Measurements from ENCODE around the gene TMCC1.
"Not testable (repeated sequence)": the region's sequence is repeated elsewhere in the genome, so short reads cannot be mapped to it uniquely, and the experiment has no call there.

TMCC1 gene

GRCh38 chr3:129644836-129645235 is 248.7 kb downstream of the TMCC1 start (continued):
- TF ChIP-seq, protein P1, sequence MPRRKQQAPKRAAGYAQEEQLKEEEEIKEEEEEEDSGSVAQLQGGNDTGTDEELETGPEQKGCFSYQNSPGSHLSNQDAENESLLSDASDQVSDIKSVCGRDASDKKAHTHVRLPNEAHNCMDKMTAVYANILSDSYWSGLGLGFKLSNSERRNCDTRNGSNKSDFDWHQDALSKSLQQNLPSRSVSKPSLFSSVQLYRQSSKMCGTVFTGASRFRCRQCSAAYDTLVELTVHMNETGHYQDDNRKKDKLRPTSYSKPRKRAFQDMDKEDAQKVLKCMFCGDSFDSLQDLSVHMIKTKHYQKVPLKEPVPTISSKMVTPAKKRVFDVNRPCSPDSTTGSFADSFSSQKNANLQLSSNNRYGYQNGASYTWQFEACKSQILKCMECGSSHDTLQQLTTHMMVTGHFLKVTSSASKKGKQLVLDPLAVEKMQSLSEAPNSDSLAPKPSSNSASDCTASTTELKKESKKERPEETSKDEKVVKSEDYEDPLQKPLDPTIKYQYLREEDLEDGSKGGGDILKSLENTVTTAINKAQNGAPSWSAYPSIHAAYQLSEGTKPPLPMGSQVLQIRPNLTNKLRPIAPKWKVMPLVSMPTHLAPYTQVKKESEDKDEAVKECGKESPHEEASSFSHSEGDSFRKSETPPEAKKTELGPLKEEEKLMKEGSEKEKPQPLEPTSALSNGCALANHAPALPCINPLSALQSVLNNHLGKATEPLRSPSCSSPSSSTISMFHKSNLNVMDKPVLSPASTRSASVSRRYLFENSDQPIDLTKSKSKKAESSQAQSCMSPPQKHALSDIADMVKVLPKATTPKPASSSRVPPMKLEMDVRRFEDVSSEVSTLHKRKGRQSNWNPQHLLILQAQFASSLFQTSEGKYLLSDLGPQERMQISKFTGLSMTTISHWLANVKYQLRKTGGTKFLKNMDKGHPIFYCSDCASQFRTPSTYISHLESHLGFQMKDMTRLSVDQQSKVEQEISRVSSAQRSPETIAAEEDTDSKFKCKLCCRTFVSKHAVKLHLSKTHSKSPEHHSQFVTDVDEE (CRISPR knock-in tag; IDR thresholded peaks at IDR 0.05) = no peak
- TF ChIP-seq BACH2 (CRISPR knock-in tag; IDR thresholded peaks at IDR 0.05; ENCODE audit: borderline replicate concordance) (no peak), PPARA (CRISPR knock-in tag; IDR thresholded peaks at IDR 0.05; ENCODE audit: borderline replicate concordance) (no peak), TCF4 (CRISPR knock-in tag; IDR thresholded peaks at IDR 0.05; ENCODE audit: borderline replicate concordance) (no peak)

GRCh38 chr3:129641567-129642260 is 251.8 kb downstream of the TMCC1 start:
- ATAC-seq = not testable (repeated sequence)

DNA sequence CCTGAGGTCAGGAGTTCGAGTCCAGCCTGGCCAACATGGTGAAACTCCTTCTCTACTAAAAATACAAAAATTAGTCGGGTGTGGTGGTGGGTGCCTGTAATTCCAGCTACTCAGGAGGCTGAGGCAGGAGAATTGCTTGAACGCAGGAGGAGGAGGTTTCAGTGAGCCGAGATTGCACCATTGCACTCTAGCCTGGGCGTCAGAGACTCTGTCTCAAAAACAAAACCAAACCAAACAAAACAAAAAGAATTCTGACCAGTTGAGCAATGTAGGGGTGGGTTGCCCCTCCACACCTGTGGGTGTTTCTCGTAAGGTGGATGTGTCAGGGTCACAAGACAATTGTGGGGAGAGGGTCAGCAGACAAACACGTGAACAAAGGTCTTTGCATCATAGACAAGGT is 252.5 kb downstream of the TMCC1 start:
- not testable (repeated sequence) for ATAC-seq

DNA sequence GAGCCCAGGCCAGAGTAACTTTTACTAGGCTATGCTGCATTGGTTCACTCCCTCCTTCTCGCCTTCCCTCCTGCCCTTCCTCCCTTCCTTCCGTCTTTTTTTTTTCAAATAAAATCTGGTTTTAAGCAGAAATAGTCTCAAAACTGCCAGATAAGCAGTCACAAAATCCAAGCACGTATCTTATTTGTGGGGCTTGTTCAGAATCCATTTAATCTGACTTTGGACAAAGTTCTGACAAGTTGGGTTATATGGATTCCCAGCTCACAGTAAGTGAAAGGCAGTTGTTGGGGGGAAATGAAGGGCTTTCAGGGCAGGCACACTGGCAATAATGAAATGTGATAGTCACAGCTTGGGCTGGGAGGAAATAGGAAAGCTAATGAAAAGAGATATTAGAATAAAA is 255.0 kb downstream of the TMCC1 start:
- TF ChIP-seq ISL1 (CRISPR knock-in tag; IDR thresholded peaks at IDR 0.05) (no peak), GLIS3 (CRISPR knock-in tag; IDR thresholded peaks at IDR 0.05) (no peak), ARNTL (CRISPR knock-in tag; IDR thresholded peaks at IDR 0.05; ENCODE audit: borderline replicate concordance, low read depth) (no peak), PPARA (CRISPR knock-in tag; IDR thresholded peaks at IDR 0.05; ENCODE audit: borderline replicate concordance) (no peak), OSR1 (CRISPR knock-in tag; IDR thresholded peaks at IDR 0.05) (no peak), RARB (CRISPR knock-in tag; IDR thresholded peaks at IDR 0.05) (no peak), SNAI2 (CRISPR knock-in tag; IDR thresholded peaks at IDR 0.05) (no peak)
- TF ChIP-seq, protein P2, sequence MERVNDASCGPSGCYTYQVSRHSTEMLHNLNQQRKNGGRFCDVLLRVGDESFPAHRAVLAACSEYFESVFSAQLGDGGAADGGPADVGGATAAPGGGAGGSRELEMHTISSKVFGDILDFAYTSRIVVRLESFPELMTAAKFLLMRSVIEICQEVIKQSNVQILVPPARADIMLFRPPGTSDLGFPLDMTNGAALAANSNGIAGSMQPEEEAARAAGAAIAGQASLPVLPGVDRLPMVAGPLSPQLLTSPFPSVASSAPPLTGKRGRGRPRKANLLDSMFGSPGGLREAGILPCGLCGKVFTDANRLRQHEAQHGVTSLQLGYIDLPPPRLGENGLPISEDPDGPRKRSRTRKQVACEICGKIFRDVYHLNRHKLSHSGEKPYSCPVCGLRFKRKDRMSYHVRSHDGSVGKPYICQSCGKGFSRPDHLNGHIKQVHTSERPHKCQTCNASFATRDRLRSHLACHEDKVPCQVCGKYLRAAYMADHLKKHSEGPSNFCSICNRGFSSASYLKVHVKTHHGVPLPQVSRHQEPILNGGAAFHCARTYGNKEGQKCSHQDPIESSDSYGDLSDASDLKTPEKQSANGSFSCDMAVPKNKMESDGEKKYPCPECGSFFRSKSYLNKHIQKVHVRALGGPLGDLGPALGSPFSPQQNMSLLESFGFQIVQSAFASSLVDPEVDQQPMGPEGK (CRISPR knock-in tag; IDR thresholded peaks at IDR 0.05; ENCODE audit: borderline replicate concordance) = no peak
- TF ChIP-seq, protein P3, sequence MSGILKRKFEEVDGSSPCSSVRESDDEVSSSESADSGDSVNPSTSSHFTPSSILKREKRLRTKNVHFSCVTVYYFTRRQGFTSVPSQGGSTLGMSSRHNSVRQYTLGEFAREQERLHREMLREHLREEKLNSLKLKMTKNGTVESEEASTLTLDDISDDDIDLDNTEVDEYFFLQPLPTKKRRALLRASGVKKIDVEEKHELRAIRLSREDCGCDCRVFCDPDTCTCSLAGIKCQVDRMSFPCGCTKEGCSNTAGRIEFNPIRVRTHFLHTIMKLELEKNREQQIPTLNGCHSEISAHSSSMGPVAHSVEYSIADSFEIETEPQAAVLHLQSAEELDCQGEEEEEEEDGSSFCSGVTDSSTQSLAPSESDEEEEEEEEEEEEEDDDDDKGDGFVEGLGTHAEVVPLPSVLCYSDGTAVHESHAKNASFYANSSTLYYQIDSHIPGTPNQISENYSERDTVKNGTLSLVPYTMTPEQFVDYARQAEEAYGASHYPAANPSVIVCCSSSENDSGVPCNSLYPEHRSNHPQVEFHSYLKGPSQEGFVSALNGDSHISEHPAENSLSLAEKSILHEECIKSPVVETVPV (CRISPR knock-in tag; IDR thresholded peaks at IDR 0.05) = no peak
- TF ChIP-seq, protein P1 (CRISPR knock-in tag; IDR thresholded peaks at IDR 0.05) = no peak
- ATAC-seq = no peak

DNA sequence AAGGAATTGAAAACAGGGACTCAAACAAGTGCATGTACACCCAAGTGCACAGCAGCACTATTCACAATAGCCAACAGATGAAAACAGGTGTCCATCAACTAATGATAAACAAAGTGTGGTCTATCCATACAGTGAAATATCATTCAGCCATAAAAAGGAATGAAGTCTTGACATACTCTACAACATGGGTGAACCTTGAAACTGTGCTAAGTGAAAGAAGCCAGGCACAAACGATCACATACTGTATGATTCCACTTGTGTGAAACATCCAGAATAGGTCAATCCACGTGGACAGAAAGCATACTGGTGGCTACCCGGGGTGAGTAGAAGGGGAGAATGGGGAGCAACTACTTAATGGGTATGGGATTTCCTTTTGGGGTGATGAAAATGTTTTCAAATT is 257.4 kb downstream of the TMCC1 start:
- no peak for ATAC-seq
- TF ChIP-seq RARB (CRISPR knock-in tag; IDR thresholded peaks at IDR 0.05) (no peak), ZFP30 (CRISPR knock-in tag; IDR thresholded peaks at IDR 0.05) (no peak), PPARA (CRISPR knock-in tag; IDR thresholded peaks at IDR 0.05; ENCODE audit: borderline replicate concordance) (no peak), ZC3H10 (CRISPR knock-in tag; IDR thresholded peaks at IDR 0.05) (no peak), ISL1 (CRISPR knock-in tag; IDR thresholded peaks at IDR 0.05) (no peak), BACH2 (CRISPR knock-in tag; IDR thresholded peaks at IDR 0.05; ENCODE audit: borderline replicate concordance) (no peak), ZNF565 (CRISPR knock-in tag; conservative IDR thresholded peaks at IDR 0.05; ENCODE audit: low read depth) (no peak), ZNF8 (CRISPR knock-in tag; IDR thresholded peaks at IDR 0.05) (no peak), TCF4 (CRISPR knock-in tag; IDR thresholded peaks at IDR 0.05; ENCODE audit: borderline replicate concordance) (no peak)
- TF ChIP-seq, protein P4, sequence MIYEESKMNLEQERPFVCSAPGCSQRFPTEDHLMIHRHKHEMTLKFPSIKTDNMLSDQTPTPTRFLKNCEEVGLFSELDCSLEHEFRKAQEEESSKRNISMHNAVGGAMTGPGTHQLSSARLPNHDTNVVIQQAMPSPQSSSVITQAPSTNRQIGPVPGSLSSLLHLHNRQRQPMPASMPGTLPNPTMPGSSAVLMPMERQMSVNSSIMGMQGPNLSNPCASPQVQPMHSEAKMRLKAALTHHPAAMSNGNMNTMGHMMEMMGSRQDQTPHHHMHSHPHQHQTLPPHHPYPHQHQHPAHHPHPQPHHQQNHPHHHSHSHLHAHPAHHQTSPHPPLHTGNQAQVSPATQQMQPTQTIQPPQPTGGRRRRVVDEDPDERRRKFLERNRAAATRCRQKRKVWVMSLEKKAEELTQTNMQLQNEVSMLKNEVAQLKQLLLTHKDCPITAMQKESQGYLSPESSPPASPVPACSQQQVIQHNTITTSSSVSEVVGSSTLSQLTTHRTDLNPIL (CRISPR knock-in tag; IDR thresholded peaks at IDR 0.05; ENCODE audit: low read depth) = no peak
- TF ChIP-seq, protein P2 (CRISPR knock-in tag; IDR thresholded peaks at IDR 0.05; ENCODE audit: borderline replicate concordance) = no peak
- TF ChIP-seq, protein P1 (CRISPR knock-in tag; IDR thresholded peaks at IDR 0.05) = no peak
